ENCODE measurements around the gene MEDAG.

Gene MEDAG

GRCh38 chr13:30966101-30966500 lies 60.0 kb downstream of the MEDAG start:
- DNase-seq, result no peak

- DNase-seq, result no peak
Observed at GRCh38 chr13:30968846-30969245, 62.8 kb downstream of the MEDAG start.

GRCh38 chr13:30971575-30971974 lies 65.5 kb downstream of the MEDAG start:
- DNase-seq, result no peak

DNA sequence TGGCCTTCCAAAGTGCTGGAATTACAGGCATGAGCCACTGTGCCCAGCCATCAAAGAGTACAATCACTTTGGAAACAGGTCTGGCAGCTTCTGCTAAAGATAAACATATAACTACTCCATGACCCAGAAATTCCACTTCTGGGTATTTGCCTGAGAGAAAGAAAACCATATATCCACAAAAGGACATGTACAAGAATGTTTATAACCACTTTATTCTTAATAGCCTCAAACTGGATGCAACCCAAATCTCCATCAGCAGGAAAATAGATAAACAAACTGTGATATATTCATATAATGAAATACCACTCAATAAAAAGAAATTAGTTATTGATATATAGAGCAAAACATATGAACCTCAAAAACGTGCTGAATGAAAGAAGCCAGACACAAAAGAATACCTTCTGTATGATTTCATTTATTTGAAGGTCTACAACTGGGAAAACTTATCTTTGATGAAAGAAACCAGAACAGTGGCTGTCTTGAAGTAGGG lies 66.9 kb downstream of the MEDAG start:
- DNase-seq, result no peak

- no peak for DNase-seq
Observed at GRCh38 chr13:30974350-30974749, 68.3 kb downstream of the MEDAG start.

All from activated T-cell treated with anti-CD3 and anti-CD28 coated beads, Interleukin-2, amount 50 U/mL, for 1 hour (primary cell).